Natural killer cell (primary cell): ENCODE measurements around the gene IFNL2. TPM values are rescaled to one million over a fixed set of nuclear protein-coding genes. Genes with fewer than 3 reads are reported as not detected.
A peak's percentile ranks its signal among the peaks of the same experiment; 100 is the strongest.

Experiments
- ATAC-seq, 3 donors: fragments of 150-1000 bp in 2 of 3; fragments of 200-7000 bp in 1 of 3; cut with Tn5 transposase; 1 replicate in 1 of 3; 2 replicates in 2 of 3; pipeline ENCODE4 v1.10.0; 2021; ENCODE audit warnings: mild to moderate bottlenecking in 2 of 3, moderate library complexity in 2 of 3
- DNase-seq, 2 donors: peaks; one replicate each; pipeline versions ENCODE4 v3.0.0 to v3.0.0-alpha.2; 2013 to 2021; ENCODE audit warnings: mixed read lengths in 1 of 2
- H3K27ac ChIP-seq: one replicate; pipeline ENCODE4 v1.5.1; 2013; ENCODE audit warnings: mild to moderate bottlenecking, low read length
- H3K27me3 ChIP-seq: one replicate; pipeline ENCODE4 v1.6.1; 2013; ENCODE audit warnings: low read length; ENCODE audit not compliant: control insufficient read depth, insufficient read depth
- H3K36me3 ChIP-seq: one replicate; pipeline ENCODE4 v1.6.1; 2013; ENCODE audit warnings: low read length; ENCODE audit not compliant: control insufficient read depth, insufficient read depth
- H3K4me1 ChIP-seq: one replicate; pipeline ENCODE4 v1.6.1; 2013; ENCODE audit warnings: low read length; ENCODE audit not compliant: control insufficient read depth, insufficient read depth
- H3K4me3 ChIP-seq: one replicate; pipeline ENCODE4 v1.5.1; 2013; ENCODE audit warnings: low read length
- H3K9me3 ChIP-seq: one replicate; pipeline ENCODE4 v1.6.1; 2013; ENCODE audit warnings: low read length; ENCODE audit not compliant: control insufficient read depth, insufficient read depth
- H3K27ac Mint-ChIP-seq, 2 donors: one replicate each; pipeline ENCODE4 v1.8.0; 2022; ENCODE audit warnings: mild to moderate bottlenecking in 2 of 2, mixed read lengths in 2 of 2, moderate library complexity in 1 of 2
- H3K27me3 Mint-ChIP-seq, 2 donors: one replicate each; pipeline ENCODE4 v1.8.0; 2022; ENCODE audit warnings: low read depth in 2 of 2, mixed read lengths in 2 of 2
- H3K36me3 Mint-ChIP-seq: one replicate; pipeline ENCODE4 v1.8.0; 2022; ENCODE audit warnings: mixed read lengths
- H3K4me1 Mint-ChIP-seq, 2 donors: one replicate each; pipeline ENCODE4 v1.8.0; 2022; ENCODE audit warnings: mixed read lengths in 2 of 2
- H3K4me3 Mint-ChIP-seq: one replicate; pipeline ENCODE4 v1.8.0; 2022; ENCODE audit warnings: mild to moderate bottlenecking, moderate library complexity, mixed read lengths
- H3K9me3 Mint-ChIP-seq, 2 donors: one replicate each; pipeline ENCODE4 v1.8.0; 2022; ENCODE audit warnings: mixed read lengths in 2 of 2
- CTCF ChIP-seq: fragments of 200-600 bp; IDR thresholded peaks from one replicate; pipeline ENCODE4 v1.8.0; 2022; ENCODE audit warnings: antibody characterized with exemption
- WGBS: methylation state at CpG from one replicate; pipeline ENCODE4 v1.1.7; 2013; ENCODE audit warnings: missing lambda C conversion rate; ENCODE audit not compliant: insufficient coverage; 5-methylcytosine and 5-hydroxymethylcytosine counted together
- intact Hi-C: fragments of 100-400 bp; cut with micrococcal nuclease; formaldehyde crosslinking; loops from one replicate; pipeline ENCODE4 v1.14.2; 2022
- total RNA-seq, 4 donors: library from RNA; stranded (reverse); fragments of 120-200 nt in 1 of 4; gene quantifications; one replicate each; pipeline versions ENCODE4 v1.2.3 to v1.2.4, GENCODE V29; 2013 to 2022

IFNL2 gene
- total RNA-seq, 3 donors from 2014 or later (not counting 1 experiment from before 2014, with no cell fraction given) = not detected

- H3K27ac ChIP-seq = no peak overlapping the region
- Mint-ChIP-seq H3K27me3 (no peaks in the 10 kb centered on the region), H3K9me3 (no peaks in the 10 kb centered on the region), H3K4me3 (no peak overlapping the region), H3K36me3 (no peaks in the 10 kb centered on the region), H3K27ac (no peak overlapping the region), H3K4me1 (peaks cover 23 to 25% of the 10 kb centered on the region in 2 donors)
- no peak overlapping the region for H3K4me3 ChIP-seq
- intact Hi-C loops = no loop called here
- DNase-seq (no peak), ATAC-seq (no peak)
- peaks cover 25% of the 10 kb centered on the region for H3K4me1 ChIP-seq
- no peaks in the 10 kb centered on the region for H3K9me3 ChIP-seq
- H3K36me3 ChIP-seq = no peaks in the 10 kb centered on the region
- WGBS = 89% methylated on average over 4 of the region's 4 CpGs
- no peaks in the 10 kb centered on the region for H3K27me3 ChIP-seq
- no peak for TF ChIP-seq CTCF
Measured at GRCh38 chr19:39293394-39293793, 25.2 kb downstream of the IFNL2 start.

GRCh38 chr19:39296055-39296645 is 28.0 kb downstream of the IFNL2 start, which contains the start of gene IFNL1:
Gene IFNL1 (plus strand): TSS chr19:39296407. CDS start chr19:39296422, 15 bp downstream.
- Mint-ChIP-seq H3K27me3 (no peaks in the 10 kb centered on the region), H3K4me3 (peak within 1 kb of the TSS; percentile 51), H3K4me1 (peaks cover 39 to 42% of the 10 kb centered on the region in 2 donors), H3K9me3 (no peaks in the 10 kb centered on the region), H3K36me3 (no peaks in the 10 kb centered on the region), H3K27ac (peak within 1 kb of the TSS; percentile 1 to 81)
- intact Hi-C loops = loop anchor here (5.0 kb wide), 1 partner anchor 46 kb away; the partner anchor contains the start of gene SAMD4B
- Histone ChIP-seq H3K4me1 (peaks cover 44% of the 10 kb centered on the region), H3K27ac (no peak within 1 kb of the TSS), H3K9me3 (no peaks in the 10 kb centered on the region), H3K27me3 (no peaks in the 10 kb centered on the region), H3K36me3 (no peaks in the 10 kb centered on the region), H3K4me3 (no peak within 1 kb of the TSS)
- TF ChIP-seq CTCF = no peak
- ATAC-seq (no peak), DNase-seq (no peak)
- WGBS = 94% methylated on average over 11 of the region's 11 CpGs

GRCh38 chr19:39296906-39297305 is 28.7 kb downstream of the IFNL2 start:
- intact Hi-C loops = loop anchor here (5.0 kb wide), 1 partner anchor 45 kb away; the partner anchor contains the start of gene SAMD4B
- ATAC-seq = no peak
- no peaks in the 10 kb centered on the region for H3K36me3 Mint-ChIP-seq
- H3K27ac Mint-ChIP-seq = peak overlapping the region; percentile 1 to 81
- H3K4me3 Mint-ChIP-seq = peak overlapping the region; percentile 51
- Histone ChIP-seq H3K36me3 (no peaks in the 10 kb centered on the region), H3K9me3 (no peaks in the 10 kb centered on the region), H3K27me3 (no peaks in the 10 kb centered on the region), H3K4me1 (peaks cover 44% of the 10 kb centered on the region), H3K27ac (no peak overlapping the region), H3K4me3 (no peak overlapping the region)
- 94% methylated on average over 4 of the region's 4 CpGs for WGBS
- H3K4me1 Mint-ChIP-seq = peaks cover 39 to 42% of the 10 kb centered on the region in 2 donors
- no peak for TF ChIP-seq CTCF
- no peak for DNase-seq
- H3K9me3 Mint-ChIP-seq = no peaks in the 10 kb centered on the region
- H3K27me3 Mint-ChIP-seq = no peaks in the 10 kb centered on the region
